Kidney (tissue), 14 donors: Measurements from ENCODE around the gene MINDY1. TPM values are rescaled to one million over a fixed set of nuclear protein-coding genes. Genes with fewer than 3 reads are reported as not detected.

Experiments
- DNase-seq, 5 donors: peaks; one replicate each; pipeline ENCODE4 v3.0.0-alpha.2; 2013 to 2020
- FAIRE-seq: peaks from 2 replicates; lab custom pipeline; 2012; peaks lifted over from hg19 to GRCh38; lab: Jason Lieb, UNC
- H3K27ac ChIP-seq, 2 donors: one replicate each; pipeline ENCODE4 v1.7.0; 2013; ENCODE audit warnings: low read depth in 2 of 2, low read length in 2 of 2, inconsistent platforms in 1 of 2
- H3K27me3 ChIP-seq: one replicate; pipeline ENCODE4 v1.7.1; 2013; ENCODE audit warnings: low read length, inconsistent platforms; ENCODE audit not compliant: control insufficient read depth, insufficient read depth
- H3K36me3 ChIP-seq, 3 donors: one replicate each; pipeline versions ENCODE4 v1.7.0 to v1.7.1; 2013; ENCODE audit warnings: low read length in 3 of 3, control low read depth in 1 of 3, inconsistent platforms in 1 of 3; ENCODE audit not compliant: insufficient read depth in 3 of 3, control insufficient read depth in 2 of 3
- H3K4me1 ChIP-seq, 3 donors: one replicate each; pipeline versions ENCODE4 v1.7.0 to v1.7.1; 2013; ENCODE audit warnings: low read length in 3 of 3, inconsistent platforms in 1 of 3, low read depth in 1 of 3; ENCODE audit not compliant: control insufficient read depth in 2 of 3, insufficient read depth in 2 of 3
- H3K4me3 ChIP-seq, 3 donors: one replicate each; pipeline versions ENCODE4 v1.7.0 to v1.8.1; 2013; ENCODE audit warnings: low read length in 3 of 3, control low read depth in 1 of 3, inconsistent platforms in 1 of 3
- H3K9ac ChIP-seq, 3 donors: one replicate each; pipeline versions ENCODE4 v1.7.0 to v1.7.1; 2013; ENCODE audit warnings: low read length in 3 of 3, control low read depth in 1 of 3, inconsistent platforms in 1 of 3
- H3K9me3 ChIP-seq, 3 donors: one replicate each; pipeline versions ENCODE4 v1.7.0 to v1.7.1; 2013; ENCODE audit warnings: low read length in 3 of 3, control low read depth in 1 of 3, inconsistent platforms in 1 of 3; ENCODE audit not compliant: control insufficient read depth in 2 of 3, insufficient read depth in 1 of 3
- CTCF ChIP-seq: IDR thresholded peaks from 3 replicates; pipeline ENCODE4 v1.5.1; 2012; ENCODE audit warnings: mild to moderate bottlenecking, moderate library complexity, borderline replicate concordance; ENCODE audit not compliant: insufficient read depth; ENCODE audit errors: extremely low read depth
- intact Hi-C: fragments of 100-400 bp; cut with DNase I; formaldehyde crosslinking; loops from one replicate; pipeline ENCODE4 v1.11.1; 2022
- polyA plus RNA-seq: library from polyadenylated mRNA; stranded (reverse); fragments of 350-450 nt; fragmentation: Illumina TruSeq; extraction: RNeasy Lipid Tissue Mini Kit (QIAGEN cat#74804); gene quantifications from one replicate; pipeline ENCODE4 v1.2.3, GENCODE V29; 2014; ENCODE audit warnings: low read depth, low replicate concordance; ENCODE audit not compliant: insufficient read depth
- total RNA-seq: library from RNA; stranded (reverse); fragmentation: NEBNext Ultra II Directional; extraction: Animal tissue kit (Norgen Biotek cat#: 25700); gene quantifications from one replicate; pipeline ENCODE4 v1.2.1, GENCODE V29; 2021
- donor health status: control.
- donor health status: control.
- donor health status: control.
- donor health status: control.
- donor health status: control.
- donor health status: DM: yes; HTN: yes; CAD: no.
- donor health status: Normal renal cell carcinoma (clear cell type).

MINDY1 gene
- total and polyA plus RNA-seq, 2 donors from 2014 or later: 33.5 to 35.1 TPM

DNA sequence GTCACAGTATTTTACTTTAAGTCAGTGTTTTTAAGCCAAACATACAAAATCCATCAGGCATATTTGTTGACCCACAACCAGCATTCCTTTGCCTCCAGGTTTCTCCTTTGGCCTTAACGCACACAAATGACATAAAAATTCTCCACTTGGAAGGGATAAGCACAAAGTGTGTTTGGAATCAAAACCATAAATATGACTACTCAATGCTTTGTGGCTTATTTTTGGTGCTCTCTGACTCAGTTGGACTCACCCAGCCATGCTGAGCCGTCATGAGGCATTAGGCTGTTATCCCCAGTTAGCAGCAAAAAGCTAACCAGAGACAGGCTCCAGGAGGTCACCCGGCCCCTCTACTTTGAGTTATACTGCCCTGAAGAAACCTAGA is 2.5 kb upstream of the MINDY1 start:
- Histone ChIP-seq H3K36me3 (no peaks in the 10 kb centered on the region), H3K4me1 (peaks cover 3 to 20% (median 14%) of the 10 kb centered on the region in 3 donors), H3K9me3 (no peaks in the 10 kb centered on the region), H3K9ac (peak overlapping the region; percentile 89 to 95 (median 94)), H3K4me3 (peak overlapping the region; percentile 81 to 95 (median 95)), H3K27me3 (no peaks in the 10 kb centered on the region), H3K27ac (peak overlapping the region; percentile 91 to 95)
- no peak for TF ChIP-seq CTCF
- intact Hi-C loops: no loop called here
- DNase-seq: no peak
- FAIRE-seq: no peak

DNA sequence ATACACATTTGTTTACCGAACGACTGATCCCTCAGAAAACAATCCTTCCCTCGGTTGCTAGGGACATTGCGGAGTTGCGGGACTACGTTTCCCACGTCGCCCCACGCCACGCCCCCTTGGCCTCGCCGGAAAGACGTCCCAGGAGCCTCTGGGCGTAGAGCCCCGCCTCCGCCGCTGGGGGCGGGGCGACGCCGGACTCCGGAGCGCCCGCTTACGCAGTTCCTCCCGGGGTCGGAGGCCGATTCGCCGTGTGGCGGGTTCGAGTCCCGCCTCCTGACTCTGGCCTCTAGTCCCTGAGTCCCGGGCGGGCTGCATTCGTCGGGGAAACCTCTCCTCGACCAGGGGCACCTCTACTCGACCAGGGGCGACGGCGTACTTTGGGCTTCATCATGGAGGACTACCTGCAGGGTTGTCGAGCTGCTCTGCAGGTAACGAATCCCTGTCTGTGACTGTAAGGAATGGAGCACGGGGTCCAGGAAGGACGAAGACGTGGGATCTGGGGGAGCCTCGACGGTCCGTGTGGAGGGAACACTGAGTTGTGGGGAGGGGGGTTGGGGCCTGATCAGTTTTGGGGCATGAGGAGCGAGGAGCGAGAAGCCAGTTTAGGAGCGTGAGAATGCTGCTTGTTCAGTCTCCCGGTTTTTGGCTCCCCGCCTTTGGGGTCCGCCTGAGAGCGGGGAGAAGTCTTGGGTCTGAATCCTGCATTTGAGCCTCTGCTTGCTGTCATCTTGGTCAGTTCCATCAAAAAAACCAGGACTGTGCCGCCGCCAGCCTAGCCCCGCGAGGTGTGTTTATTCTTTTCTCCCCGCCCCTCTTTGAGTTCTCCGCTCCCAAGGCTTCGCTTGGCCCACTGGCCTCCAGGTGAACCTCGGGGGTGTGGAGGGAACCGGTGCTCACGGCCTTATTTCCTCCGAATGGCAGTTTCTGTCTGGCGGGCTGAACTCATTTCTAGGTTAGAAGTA is 1.8 kb upstream of the MINDY1 start, which contains the start of gene PRUNE1:
PRUNE1 (plus strand) TSS at position 206 of the 962 bp plus-strand sequence; CDS start at position 390, 184 bp downstream.
- Histone ChIP-seq H3K9ac (peak within 1 kb of the TSS; percentile 89 to 95 (median 94)), H3K36me3 (no peaks in the 10 kb centered on the region), H3K9me3 (no peaks in the 10 kb centered on the region), H3K4me3 (peak within 1 kb of the TSS; percentile 81 to 95 (median 95)), H3K4me1 (peaks cover 3 to 19% (median 14%) of the 10 kb centered on the region in 3 donors), H3K27me3 (no peaks in the 10 kb centered on the region), H3K27ac (peak within 1 kb of the TSS; percentile 91 to 95)
- FAIRE-seq: no peak
- DNase-seq: peak; percentile 96 to 99 (median 98)
- intact Hi-C loops: no loop called here
- no peak for TF ChIP-seq CTCF

DNA sequence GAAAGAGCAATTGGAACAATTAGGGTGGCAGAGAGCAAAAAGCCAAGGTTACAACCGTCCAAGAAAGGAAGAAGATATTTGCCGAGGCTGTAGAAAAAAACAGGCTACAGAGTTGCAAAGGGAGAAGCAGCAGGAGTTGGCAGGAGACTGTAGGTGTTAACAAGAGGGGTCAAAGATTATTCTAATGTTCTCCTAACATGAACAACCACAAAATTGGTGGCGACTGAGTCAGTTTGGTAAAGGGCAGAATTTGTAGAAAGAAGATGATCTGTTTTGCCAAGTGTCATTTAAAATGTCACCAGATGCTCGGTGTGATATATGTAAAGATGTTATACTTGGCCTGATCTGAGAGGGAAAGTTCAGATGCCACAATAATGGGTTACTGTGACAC is 1.1 kb upstream of the MINDY1 start:
- H3K9ac ChIP-seq: peak overlapping the region; percentile 4 to 95 (median 61)
- no peak for DNase-seq
- H3K4me3 ChIP-seq: peak overlapping the region; percentile 48 to 95 (median 95)
- TF ChIP-seq CTCF: no peak
- H3K27me3 ChIP-seq: no peaks in the 10 kb centered on the region
- H3K9me3 ChIP-seq: no peaks in the 10 kb centered on the region
- peak overlapping the region; percentile 85 to 95 for H3K27ac ChIP-seq
- no peaks in the 10 kb centered on the region for H3K36me3 ChIP-seq
- FAIRE-seq: no peak
- intact Hi-C loops: no loop called here
- peaks cover 7 to 19% (median 17%) of the 10 kb centered on the region in 3 donors for H3K4me1 ChIP-seq
